Measurements from ENCODE around the gene LGALS13. TPM values are rescaled to one million over a fixed set of nuclear protein-coding genes. Genes with fewer than 3 reads are reported as not detected.

The LGALS13 gene
- polyA plus RNA-seq, 1 donor from 2014 or later: not detected

- Histone ChIP-seq H4K20me1 (ENCODE audit: insufficient read depth) (no peaks in the 10 kb centered on the region), H3K4me2 (ENCODE audit: low read length) (no peak overlapping the region), H3K27ac (ENCODE audit: low read length) (no peak overlapping the region), H3K9me2 (ENCODE audit: insufficient read depth, low read length) (no peaks in the 10 kb centered on the region), H3F3A (ENCODE audit: insufficient read depth, low read length, poor library complexity, severe bottlenecking) (no peaks in the 10 kb centered on the region), H3K79me2 (replicated peaks; ENCODE audit: insufficient read depth, low read length) (no peaks in the 10 kb centered on the region), H3K9ac (ENCODE audit: low read length) (no peak overlapping the region), H2AFZ (ENCODE audit: low read depth, low read length) (no peak overlapping the region), H3K9me3 (ENCODE audit: low read length) (no peaks in the 10 kb centered on the region), H3K4me3 (ENCODE audit: low read length) (no peak overlapping the region), H3K36me3 (ENCODE audit: insufficient read depth, low read length) (no peaks in the 10 kb centered on the region), H3K27me3 (ENCODE audit: insufficient read depth, low read depth, low read length) (no peaks in the 10 kb centered on the region)
- TF ChIP-seq MXI1 (conservative IDR thresholded peaks at IDR 0.05; ENCODE audit: poor library complexity, severe bottlenecking): no peak
- TF ChIP-seq POLR2AphosphoS5 (IDR thresholded peaks at IDR 0.05): no peak
- TF ChIP-seq REST (IDR thresholded peaks at IDR 0.05; ENCODE audit: borderline replicate concordance): no peak
- TF ChIP-seq CTCF (IDR thresholded peaks at IDR 0.05; ENCODE audit: poor library complexity, severe bottlenecking): no peak
- TF ChIP-seq EZH2 (IDR thresholded peaks at IDR 0.05; ENCODE audit: borderline replicate concordance, insufficient read depth, low read length, poor library complexity, severe bottlenecking): no peak
- TF ChIP-seq SMC3 (conservative IDR thresholded peaks at IDR 0.05; ENCODE audit: poor library complexity): no peak
These were observed 39.4 kb downstream of the LGALS13 start for GRCh38 chr19:39641773-39642172.

GRCh38 chr19:39643591-39643990 is 41.3 kb downstream of the LGALS13 start:
- Histone ChIP-seq H3K9ac (ENCODE audit: low read length) (no peak overlapping the region), H3K9me3 (ENCODE audit: low read length) (no peaks in the 10 kb centered on the region), H3K9me2 (ENCODE audit: insufficient read depth, low read length) (no peaks in the 10 kb centered on the region), H3K79me2 (replicated peaks; ENCODE audit: insufficient read depth, low read length) (no peaks in the 10 kb centered on the region), H3K4me2 (ENCODE audit: low read length) (no peak overlapping the region), H3K4me3 (ENCODE audit: low read length) (no peak overlapping the region), H3K36me3 (ENCODE audit: insufficient read depth, low read length) (no peaks in the 10 kb centered on the region), H3F3A (ENCODE audit: insufficient read depth, low read length, poor library complexity, severe bottlenecking) (no peaks in the 10 kb centered on the region), H3K27ac (ENCODE audit: low read length) (no peak overlapping the region), H4K20me1 (ENCODE audit: insufficient read depth) (no peaks in the 10 kb centered on the region), H3K27me3 (ENCODE audit: insufficient read depth, low read depth, low read length) (no peaks in the 10 kb centered on the region), H2AFZ (ENCODE audit: low read depth, low read length) (no peak overlapping the region)
- TF ChIP-seq TAF1 (IDR thresholded peaks at IDR 0.05; ENCODE audit: low read depth): no peak
- TF ChIP-seq CTCF (IDR thresholded peaks at IDR 0.05; ENCODE audit: poor library complexity, severe bottlenecking): no peak
- no peak for TF ChIP-seq MXI1 (conservative IDR thresholded peaks at IDR 0.05; ENCODE audit: poor library complexity, severe bottlenecking)
- TF ChIP-seq EZH2 (IDR thresholded peaks at IDR 0.05; ENCODE audit: borderline replicate concordance, insufficient read depth, low read length, poor library complexity, severe bottlenecking): no peak
- TF ChIP-seq POLR2AphosphoS5 (IDR thresholded peaks at IDR 0.05): no peak
- no peak for TF ChIP-seq REST (IDR thresholded peaks at IDR 0.05; ENCODE audit: borderline replicate concordance)
- no peak for TF ChIP-seq EP300 (conservative IDR thresholded peaks at IDR 0.05; ENCODE audit: poor library complexity, severe bottlenecking)
- TF ChIP-seq RAD21 (conservative IDR thresholded peaks at IDR 0.05): no peak
- TF ChIP-seq SMC3 (conservative IDR thresholded peaks at IDR 0.05; ENCODE audit: poor library complexity): no peak
